ENCODE results near the gene KANSL1.
"Not testable (repeated sequence)": the region's sequence is repeated elsewhere in the genome, so short reads cannot be mapped to it uniquely, and the experiment has no call there.

KANSL1 gene

DNA sequence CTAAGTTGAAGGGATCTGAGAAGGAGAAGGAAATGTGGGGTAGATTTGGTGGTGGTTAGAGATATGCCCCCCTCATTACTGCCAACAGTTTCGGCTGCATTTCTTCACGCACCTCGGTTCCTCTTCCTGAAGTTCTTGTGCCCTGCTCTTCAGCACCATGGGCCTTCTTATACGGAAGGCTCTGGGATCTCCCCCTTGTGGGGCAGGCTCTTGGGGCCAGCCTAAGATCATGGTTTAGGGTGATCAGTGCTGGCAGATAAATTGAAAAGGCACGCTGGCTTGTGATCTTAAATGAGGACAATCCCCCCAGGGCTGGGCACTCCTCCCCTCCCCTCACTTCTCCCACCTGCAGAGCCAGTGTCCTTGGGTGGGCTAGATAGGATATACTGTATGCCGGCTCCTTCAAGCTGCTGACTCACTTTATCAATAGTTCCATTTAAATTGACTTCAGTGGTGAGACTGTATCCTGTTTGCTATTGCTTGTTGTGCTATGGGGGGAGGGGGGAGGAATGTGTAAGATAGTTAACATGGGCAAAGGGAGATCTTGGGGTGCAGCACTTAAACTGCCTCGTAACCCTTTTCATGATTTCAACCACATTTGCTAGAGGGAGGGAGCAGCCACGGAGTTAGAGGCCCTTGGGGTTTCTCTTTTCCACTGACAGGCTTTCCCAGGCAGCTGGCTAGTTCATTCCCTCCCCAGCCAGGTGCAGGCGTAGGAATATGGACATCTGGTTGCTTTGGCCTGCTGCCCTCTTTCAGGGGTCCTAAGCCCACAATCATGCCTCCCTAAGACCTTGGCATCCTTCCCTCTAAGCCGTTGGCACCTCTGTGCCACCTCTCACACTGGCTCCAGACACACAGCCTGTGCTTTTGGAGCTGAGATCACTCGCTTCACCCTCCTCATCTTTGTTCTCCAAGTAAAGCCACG, 165.9 kb downstream of the KANSL1 start:
- TF ChIP-seq, protein P1, sequence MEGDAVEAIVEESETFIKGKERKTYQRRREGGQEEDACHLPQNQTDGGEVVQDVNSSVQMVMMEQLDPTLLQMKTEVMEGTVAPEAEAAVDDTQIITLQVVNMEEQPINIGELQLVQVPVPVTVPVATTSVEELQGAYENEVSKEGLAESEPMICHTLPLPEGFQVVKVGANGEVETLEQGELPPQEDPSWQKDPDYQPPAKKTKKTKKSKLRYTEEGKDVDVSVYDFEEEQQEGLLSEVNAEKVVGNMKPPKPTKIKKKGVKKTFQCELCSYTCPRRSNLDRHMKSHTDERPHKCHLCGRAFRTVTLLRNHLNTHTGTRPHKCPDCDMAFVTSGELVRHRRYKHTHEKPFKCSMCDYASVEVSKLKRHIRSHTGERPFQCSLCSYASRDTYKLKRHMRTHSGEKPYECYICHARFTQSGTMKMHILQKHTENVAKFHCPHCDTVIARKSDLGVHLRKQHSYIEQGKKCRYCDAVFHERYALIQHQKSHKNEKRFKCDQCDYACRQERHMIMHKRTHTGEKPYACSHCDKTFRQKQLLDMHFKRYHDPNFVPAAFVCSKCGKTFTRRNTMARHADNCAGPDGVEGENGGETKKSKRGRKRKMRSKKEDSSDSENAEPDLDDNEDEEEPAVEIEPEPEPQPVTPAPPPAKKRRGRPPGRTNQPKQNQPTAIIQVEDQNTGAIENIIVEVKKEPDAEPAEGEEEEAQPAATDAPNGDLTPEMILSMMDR (IDR thresholded peaks at IDR 0.05; ENCODE audit: low read length, missing control alignments): no peak
- no peak for DNase-seq (ENCODE audit: low read depth)
- no peak overlapping the region for H3K4me3 ChIP-seq (replicated peaks; ENCODE audit: low read depth, low read length)

DNA sequence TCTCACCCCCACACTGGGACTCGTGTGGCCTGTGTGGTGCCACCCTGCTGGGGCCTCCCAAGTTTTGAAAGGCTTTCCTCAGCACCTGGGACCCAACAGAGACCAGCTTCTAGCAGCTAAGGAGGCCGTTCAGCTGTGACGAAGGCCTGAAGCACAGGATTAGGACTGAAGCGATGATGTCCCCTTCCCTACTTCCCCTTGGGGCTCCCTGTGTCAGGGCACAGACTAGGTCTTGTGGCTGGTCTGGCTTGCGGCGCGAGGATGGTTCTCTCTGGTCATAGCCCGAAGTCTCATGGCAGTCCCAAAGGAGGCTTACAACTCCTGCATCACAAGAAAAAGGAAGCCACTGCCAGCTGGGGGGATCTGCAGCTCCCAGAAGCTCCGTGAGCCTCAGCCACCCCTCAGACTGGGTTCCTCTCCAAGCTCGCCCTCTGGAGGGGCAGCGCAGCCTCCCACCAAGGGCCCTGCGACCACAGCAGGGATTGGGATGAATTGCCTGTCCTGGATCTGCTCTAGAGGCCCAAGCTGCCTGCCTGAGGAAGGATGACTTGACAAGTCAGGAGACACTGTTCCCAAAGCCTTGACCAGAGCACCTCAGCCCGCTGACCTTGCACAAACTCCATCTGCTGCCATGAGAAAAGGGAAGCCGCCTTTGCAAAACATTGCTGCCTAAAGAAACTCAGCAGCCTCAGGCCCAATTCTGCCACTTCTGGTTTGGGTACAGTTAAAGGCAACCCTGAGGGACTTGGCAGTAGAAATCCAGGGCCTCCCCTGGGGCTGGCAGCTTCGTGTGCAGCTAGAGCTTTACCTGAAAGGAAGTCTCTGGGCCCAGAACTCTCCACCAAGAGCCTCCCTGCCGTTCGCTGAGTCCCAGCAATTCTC, 166.8 kb downstream of the KANSL1 start:
- no peak overlapping the region for H3K4me3 ChIP-seq (replicated peaks; ENCODE audit: low read depth, low read length)
- TF ChIP-seq, protein P1 (IDR thresholded peaks at IDR 0.05; ENCODE audit: low read length, missing control alignments): no peak
- no peak for DNase-seq (ENCODE audit: low read depth)

DNA sequence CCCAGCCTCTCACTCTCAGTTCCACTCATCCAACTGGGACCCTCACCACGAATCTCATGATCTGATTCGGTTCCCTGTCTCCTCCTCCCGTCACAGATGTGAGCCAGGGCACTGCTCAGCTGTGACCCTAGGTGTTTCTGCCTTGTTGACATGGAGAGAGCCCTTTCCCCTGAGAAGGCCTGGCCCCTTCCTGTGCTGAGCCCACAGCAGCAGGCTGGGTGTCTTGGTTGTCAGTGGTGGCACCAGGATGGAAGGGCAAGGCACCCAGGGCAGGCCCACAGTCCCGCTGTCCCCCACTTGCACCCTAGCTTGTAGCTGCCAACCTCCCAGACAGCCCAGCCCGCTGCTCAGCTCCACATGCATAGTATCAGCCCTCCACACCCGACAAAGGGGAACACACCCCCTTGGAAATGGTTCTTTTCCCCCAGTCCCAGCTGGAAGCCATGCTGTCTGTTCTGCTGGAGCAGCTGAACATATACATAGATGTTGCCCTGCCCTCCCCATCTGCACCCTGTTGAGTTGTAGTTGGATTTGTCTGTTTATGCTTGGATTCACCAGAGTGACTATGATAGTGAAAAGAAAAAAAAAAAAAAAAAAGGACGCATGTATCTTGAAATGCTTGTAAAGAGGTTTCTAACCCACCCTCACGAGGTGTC, 167.6 kb downstream of the KANSL1 start:
- TF ChIP-seq, protein P1 (IDR thresholded peaks at IDR 0.05; ENCODE audit: low read length, missing control alignments): no peak
- H3K4me3 ChIP-seq (replicated peaks; ENCODE audit: low read depth, low read length): no peak overlapping the region
- DNase-seq (ENCODE audit: low read depth): no peak

DNA sequence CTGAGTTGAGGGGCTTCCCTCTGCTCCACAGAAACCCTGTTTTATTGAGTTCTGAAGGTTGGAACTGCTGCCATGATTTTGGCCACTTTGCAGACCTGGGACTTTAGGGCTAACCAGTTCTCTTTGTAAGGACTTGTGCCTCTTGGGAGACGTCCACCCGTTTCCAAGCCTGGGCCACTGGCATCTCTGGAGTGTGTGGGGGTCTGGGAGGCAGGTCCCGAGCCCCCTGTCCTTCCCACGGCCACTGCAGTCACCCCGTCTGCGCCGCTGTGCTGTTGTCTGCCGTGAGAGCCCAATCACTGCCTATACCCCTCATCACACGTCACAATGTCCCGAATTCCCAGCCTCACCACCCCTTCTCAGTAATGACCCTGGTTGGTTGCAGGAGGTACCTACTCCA, 168.2 kb downstream of the KANSL1 start:
- DNase-seq (ENCODE audit: low read depth): no peak
- H3K4me3 ChIP-seq (replicated peaks; ENCODE audit: low read depth, low read length): no peak overlapping the region
- TF ChIP-seq, protein P1 (IDR thresholded peaks at IDR 0.05; ENCODE audit: low read length, missing control alignments): no peak

DNA sequence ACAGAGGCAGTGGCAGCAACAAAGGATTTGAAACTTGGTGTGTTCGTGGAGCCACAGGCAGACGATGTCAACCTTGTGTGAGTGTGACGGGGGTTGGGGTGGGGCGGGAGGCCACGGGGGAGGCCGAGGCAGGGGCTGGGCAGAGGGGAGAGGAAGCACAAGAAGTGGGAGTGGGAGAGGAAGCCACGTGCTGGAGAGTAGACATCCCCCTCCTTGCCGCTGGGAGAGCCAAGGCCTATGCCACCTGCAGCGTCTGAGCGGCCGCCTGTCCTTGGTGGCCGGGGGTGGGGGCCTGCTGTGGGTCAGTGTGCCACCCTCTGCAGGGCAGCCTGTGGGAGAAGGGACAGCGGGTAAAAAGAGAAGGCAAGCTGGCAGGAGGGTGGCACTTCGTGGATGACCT, 168.6 kb downstream of the KANSL1 start:
- DNase-seq (ENCODE audit: low read depth): no peak
- TF ChIP-seq, protein P1 (IDR thresholded peaks at IDR 0.05; ENCODE audit: low read length, missing control alignments): no peak
- H3K4me3 ChIP-seq (replicated peaks; ENCODE audit: low read depth, low read length): no peak overlapping the region

DNA sequence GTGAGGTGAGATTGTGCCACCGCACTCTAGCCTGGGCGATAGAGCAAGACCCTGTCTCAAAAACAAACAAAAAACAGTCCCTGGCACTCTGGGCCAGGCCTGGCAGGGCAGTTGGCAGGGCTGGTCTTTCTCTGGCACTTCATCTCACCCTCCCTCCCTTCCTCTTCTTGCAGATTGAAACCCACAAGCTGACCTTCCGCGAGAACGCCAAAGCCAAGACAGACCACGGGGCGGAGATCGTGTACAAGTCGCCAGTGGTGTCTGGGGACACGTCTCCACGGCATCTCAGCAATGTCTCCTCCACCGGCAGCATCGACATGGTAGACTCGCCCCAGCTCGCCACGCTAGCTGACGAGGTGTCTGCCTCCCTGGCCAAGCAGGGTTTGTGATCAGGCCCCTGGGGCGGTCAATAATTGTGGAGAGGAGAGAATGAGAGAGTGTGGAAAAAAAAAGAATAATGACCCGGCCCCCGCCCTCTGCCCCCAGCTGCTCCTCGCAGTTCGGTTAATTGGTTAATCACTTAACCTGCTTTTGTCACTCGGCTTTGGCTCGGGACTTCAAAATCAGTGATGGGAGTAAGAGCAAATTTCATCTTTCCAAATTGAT, 169.3 kb downstream of the KANSL1 start:
- H3K4me3 ChIP-seq (replicated peaks; ENCODE audit: low read depth, low read length): no peak overlapping the region
- TF ChIP-seq, protein P1 (IDR thresholded peaks at IDR 0.05; ENCODE audit: low read length, missing control alignments): no peak
- no peak for DNase-seq (ENCODE audit: low read depth)

DNA sequence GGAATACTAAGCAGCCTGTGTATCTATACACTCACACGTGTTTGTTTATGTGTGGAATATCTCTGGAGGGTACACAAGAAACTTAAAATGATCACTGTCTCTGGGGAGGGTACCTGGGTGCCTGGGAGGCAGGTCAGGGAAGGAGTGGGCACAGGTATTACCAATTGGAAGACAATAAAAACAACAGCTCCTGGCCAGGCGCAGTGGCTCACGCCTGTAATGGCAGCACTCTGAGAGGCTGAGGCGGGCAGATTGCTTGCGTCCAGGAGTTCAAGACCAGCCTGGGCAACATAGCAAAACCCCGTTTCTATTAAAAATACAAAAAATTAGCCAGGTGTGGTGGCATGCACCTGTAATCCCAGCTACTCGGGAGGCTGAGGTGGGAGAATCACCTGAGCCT, 169.9 kb downstream of the KANSL1 start:
- DNase-seq (ENCODE audit: low read depth); H3K4me3 ChIP-seq (replicated peaks; ENCODE audit: low read depth, low read length): not testable (repeated sequence)
